Middle frontal gyrus (tissue), 1 donor: Measurements from ENCODE around the gene INTS6.

Experiments
- DNase-seq: peaks from one replicate; pipeline ENCODE4 v3.0.0-alpha.2; 2015; ENCODE audit warnings: low spot score; ENCODE audit errors: extremely low spot score

Gene INTS6

DNA sequence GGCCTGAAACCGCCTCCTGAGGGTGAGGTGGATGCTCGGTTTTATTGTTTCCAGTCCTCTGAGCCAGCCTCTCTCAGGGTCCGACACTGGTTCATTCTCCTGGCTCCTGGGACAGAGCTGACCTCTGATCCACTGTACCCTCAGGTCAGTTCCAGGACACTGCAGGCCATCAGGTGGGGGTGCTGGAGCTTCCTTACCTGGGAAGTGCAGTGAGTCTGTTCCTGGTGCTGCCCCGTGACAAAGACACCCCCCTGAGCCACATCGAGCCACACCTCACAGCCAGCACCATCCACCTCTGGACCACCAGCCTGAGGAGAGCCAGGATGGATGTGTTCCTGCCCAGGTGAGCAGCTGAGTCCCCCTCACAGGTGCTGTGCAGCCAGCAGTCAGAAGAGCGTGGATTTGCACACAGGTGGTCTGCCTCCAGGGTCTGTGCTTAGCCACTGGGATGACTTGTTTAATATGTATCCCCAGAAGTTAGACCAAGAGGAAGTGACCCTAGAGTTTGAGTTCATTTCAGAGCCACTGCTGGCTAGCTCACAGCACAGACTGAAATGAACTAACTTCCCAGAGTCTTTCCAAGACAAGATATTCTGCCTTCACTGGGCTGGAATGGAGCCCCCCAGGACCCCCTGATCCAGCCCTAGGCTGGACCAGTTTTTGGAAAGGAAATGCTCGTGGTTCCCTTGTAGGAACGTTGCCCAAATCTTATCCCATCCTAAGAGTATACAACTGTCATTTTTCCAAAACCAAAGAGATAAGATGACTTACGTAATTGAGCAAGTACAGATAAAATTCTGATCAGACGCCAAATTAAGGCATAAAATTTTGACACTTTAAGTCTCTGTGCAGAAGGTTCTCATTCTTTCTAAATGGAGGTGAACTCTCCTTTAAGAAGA lies 104.5 kb downstream of the INTS6 start:
- DNase-seq: no peak

DNA sequence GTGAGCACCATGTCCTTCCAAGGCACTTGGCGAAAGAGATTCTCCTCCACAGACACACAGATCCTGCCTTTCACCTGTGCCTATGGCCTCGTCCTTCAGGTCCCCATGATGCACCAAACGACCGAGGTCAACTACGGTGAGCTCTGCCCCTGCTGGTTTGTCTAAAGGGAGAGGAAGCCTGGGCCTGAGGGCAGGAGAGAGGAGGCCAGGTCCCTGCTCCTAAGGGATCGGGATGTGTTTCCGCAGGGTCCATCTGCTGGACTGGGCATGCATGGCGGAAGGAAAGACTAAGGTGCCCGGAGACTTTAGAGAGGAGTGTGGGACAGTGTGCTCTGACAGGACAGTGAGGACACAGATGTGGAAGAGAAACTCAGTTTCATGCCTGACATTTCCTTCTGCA lies 105.7 kb downstream of the INTS6 start:
- DNase-seq: no peak

DNA sequence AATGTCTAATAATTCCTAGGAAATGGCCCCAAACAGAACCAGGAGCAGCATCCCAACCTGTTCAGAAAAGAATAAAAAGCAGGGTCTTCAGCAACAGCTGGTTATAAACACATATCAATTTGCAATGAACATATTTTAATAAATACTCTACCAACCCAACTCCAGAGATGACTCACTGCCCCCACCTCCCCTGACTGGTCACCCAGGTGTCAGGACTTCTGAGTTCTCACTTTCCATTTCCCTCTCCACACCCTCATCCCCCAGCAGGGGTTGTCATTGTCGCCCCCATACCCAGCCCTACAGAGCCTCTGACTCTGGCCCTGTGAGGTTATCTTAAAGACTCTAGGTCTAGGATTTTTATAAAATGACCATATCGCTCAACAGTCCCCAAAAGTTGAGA lies 106.4 kb downstream of the INTS6 start:
- no peak for DNase-seq

DNA sequence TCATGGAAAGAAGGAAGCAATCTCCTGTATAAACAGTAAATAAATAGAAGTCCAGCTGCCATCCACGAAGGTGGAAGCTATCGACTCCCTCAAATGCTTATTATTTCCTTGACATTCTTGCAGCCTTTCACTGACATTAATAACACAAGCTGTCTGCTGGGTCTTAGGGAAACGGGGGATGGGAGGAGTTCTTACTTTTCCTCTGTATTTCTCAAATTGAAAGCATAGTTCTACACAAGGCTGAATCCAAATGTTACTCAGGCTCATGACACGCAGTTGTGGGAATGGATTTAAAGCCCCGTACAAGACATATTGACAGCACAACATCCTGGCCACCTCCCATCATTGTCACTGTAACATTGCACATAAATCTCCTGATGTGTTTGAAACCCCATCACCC lies 109.4 kb downstream of the INTS6 start:
- DNase-seq: no peak

GRCh38 chr13:51342706-51343105 lies 110.1 kb downstream of the INTS6 start:
- DNase-seq: no peak

DNA sequence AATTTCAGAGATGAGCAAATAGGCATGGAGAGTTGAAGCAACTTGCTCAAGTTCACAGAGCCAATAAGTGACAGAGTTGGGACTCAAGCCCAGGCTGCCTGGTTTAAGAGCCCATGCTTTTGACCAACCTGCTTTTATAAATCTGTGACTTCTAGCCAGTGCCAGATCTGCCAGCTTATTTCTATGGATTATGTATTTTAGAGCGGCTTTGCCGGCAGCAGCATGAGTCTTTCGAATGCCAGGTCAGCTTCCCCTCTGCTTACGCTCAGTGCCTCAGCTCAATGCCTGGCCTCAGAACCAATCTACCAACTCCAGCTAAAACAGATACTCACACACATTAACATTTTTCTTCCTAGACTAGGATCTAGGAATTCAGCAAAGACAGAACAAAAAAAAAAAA lies 111.0 kb downstream of the INTS6 start:
- DNase-seq: no peak

DNA sequence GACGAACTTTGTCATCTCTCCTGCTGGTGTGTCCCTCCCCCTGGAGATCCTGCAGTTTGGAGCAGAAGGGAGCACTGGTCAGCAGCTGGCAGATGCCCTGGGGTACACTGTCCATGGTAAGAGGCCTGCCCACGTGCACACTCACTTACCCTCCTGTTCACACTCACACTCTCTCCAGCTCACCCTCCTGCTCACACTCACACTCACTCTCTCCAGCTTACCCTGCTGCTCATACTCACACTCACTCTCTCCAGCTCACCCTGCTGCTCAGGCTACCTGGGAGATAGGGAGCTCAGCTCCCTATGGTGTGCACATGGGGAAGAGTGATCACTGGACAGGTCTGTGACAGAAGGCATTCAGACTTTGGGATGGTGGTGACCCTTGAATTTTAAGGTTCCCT lies 111.6 kb downstream of the INTS6 start:
- DNase-seq: no peak

DNA sequence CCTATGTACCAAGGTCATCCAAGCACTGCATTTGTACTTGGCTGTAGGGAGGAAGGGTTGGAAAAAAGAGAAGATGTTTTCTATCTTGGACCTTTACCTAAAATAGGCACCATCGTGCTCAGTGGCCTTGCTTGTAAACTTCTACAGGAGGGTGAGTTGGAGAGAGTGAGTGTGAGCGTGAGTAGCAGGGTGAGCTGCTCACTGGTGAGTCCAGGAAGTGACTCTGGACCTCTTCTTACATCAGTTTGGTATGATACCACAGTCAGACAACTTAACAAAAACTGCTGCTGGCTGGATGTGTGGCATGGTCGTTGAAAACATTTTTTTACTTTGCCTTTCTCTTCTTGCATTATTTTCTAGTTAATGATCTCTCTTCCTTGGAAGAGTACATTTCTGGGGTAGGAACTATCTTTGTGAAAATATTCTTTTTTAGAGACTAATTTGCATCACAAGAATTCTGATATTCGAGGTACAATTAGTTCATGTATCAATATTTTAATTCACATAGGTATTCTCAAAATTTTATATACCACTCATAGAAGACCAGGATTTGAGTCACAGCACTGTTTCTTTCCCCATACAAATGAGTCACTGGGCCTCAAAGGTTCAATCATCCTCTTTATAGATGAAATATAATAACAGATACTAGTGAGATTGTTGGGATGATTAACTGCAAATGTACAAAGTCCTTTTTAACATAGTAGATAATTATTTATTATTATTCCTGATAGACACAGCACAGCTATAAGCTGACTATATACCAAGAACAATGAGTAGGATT lies 112.7 kb downstream of the INTS6 start:
- no peak for DNase-seq

DNA sequence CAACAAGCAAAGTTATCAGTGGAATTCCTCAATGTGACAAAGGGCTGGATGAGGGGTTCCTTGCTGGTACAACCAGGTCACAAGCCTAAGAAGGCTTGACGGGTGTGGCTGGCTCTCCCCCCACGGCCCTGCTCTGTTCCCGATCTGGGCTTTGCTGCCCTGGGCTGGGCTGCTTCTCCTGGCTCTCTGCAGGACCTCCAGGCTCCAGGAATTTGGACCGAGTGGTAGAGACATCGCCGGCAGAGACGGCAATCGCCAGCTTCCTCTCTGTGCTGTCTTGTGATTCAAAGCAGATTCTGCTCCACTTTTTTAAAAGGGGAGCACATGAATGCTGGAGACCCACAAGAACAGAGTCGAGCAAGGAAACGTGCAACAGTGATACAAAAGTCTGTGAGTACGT lies 113.5 kb downstream of the INTS6 start, which contains the start of gene SERPINE3:
SERPINE3 (plus strand) TSS at position 338 of the 400 bp plus-strand sequence. CDS start 1,401 bp downstream, outside the sequence.
- DNase-seq: no peak

GRCh38 chr13:51336746-51337145 lies 116.1 kb downstream of the INTS6 start:
- DNase-seq: no peak

DNA sequence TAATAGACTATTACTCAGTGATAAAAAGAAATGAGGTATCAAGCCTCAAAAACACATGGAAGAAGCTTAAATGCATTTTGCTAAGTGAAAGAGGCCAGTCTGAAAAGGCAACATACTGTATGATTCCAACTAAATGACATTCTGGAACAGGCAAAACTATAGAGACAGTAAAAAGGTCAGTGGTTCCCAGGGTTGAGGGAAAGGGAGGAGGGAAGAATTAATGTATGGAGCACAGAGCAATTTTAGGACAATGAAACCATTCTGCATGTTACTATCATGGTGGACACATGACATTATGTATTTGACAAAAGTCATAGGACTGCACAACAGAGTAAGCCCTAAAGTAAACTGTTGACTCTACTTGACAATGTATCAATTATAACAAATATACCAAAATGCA lies 119.0 kb downstream of the INTS6 start:
- no peak for DNase-seq

GRCh38 chr13:51333421-51333820 lies 119.4 kb downstream of the INTS6 start:
- DNase-seq: no peak

DNA sequence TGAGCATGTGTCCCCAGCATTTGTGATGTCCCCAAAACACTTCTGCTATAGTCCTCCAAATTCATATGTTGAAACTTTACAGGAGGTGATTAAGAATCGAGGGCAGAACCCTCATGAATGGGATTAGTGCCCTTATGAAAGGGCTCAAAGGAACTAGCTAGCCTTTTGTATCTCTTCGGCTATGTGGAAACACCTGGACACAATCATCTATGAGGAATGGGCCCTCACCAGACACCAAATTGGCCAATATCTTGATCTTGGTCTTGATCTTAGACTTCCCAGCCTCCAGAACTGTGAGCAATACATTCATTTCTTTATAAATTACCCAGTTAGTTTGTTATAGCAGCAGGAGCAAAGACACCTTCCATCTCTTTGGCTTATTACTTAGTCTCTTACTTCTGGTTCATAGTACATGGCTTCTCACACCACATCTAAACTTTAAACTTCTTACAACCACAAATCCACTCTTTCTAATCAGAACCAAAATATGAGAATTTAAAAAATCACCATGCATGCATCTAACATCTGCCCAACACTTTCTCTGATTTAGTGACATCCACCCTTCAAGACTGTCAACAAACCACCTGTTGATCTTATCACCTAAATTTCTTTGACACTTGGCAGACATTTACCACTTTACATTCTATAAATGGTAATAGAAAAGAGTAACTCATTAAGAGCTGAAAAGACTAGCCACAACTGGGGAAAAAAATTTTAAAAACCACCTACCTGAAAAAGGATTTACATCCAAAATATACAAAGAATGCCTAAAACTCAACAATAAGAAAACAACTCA lies 120.1 kb downstream of the INTS6 start:
- DNase-seq: no peak

- DNase-seq: no peak
Measured at GRCh38 chr13:51331354-51331861, 121.4 kb downstream of the INTS6 start.

- DNase-seq: peak; percentile 16
Measured at GRCh38 chr13:51330791-51331190, 122.0 kb downstream of the INTS6 start.

GRCh38 chr13:51329606-51330005 lies 123.2 kb downstream of the INTS6 start:
- no peak for DNase-seq

DNA sequence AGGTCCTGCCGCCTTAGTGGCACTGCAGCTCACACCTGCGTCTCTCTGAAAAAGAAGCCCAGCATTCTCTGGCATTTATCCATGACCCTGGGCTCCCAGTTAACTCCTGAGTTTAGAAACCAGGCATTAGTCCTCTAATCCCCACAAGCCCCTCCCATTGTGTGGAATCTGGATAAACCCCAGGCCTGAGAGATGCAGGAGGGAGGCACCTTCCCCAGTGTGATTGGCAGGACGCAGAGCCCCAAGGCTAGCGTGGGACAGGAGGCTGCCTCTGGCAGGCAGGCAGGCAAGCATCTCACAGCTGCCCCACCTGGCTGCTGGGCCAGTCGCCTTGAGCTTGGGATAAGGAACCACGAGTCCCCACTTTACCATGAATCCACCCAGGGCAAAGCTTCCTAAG lies 124.3 kb downstream of the INTS6 start:
- no peak for DNase-seq

- DNase-seq: no peak
Measured at GRCh38 chr13:51327961-51328360, 124.9 kb downstream of the INTS6 start.

DNA sequence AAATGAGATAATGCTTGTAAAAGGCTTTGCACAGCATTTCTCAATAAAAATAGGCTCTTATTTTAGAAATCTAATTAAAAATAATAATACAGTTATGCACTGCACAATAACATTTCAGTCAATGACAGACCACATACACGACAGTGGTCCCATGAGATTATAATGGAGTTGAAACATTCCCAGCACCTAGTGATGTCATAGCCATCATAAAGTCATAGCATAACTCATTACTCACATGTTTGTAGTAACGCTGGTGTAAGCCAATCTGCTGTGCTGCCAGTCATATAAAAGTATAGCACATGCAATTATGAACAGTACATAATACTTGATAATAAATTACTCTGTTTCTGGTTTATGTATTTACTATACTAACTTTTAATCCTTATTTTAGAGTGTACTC lies 126.1 kb downstream of the INTS6 start:
- no peak for DNase-seq

- no peak for DNase-seq
Measured at GRCh38 chr13:51325837-51326236, 127.0 kb downstream of the INTS6 start.

DNA sequence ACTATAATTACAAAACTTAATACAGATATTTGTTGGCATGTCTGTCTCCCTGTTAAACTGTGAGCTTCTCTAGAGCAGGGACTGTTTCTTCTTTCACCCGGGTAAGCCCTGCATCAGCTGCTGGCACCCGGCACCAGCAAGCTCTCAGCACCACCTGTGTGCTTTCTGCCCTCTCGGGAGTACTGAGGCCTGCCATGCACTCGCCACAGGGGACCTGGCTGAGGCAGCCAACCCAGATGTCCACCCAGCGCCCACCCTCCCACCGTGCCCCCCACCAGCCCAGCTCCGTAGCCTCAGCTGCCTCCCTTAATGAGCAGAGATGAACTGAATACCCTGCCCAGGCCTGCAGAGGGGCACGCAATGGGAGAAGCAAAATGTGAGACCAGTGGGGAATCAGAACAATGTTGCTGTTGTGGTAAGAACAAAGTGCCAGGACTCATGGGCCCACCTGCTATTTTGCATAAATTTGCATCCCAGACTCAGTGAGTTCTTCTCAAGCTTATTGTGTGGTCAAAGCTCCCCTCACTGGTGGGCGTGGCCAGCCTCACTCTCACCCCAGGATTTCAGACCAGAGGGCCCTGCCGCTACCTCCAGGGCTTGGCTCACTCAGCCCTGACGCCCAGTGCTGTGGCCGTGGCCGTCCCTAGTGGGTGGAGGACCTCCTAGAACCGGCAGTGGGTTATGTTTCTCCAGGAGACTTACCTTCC lies 128.0 kb downstream of the INTS6 start:
- no peak for DNase-seq
